ENCODE data around the gene MPRIP. TPM values are rescaled to one million over a fixed set of nuclear protein-coding genes. Genes with fewer than 3 reads are reported as not detected.

Gene MPRIP
- total RNA-seq, 1 experiment from 2014 or later: 132 TPM

- Mint-ChIP-seq H3K4me1 (peaks cover 10 to 28% of the 10 kb centered on the region in 2 experiments), H3K27ac (peak overlapping the region in 1 of 3 experiments; percentile 88; a peak in 1 of 7 replicates)
- H3K4me2 ChIP-seq (ENCODE audit: insufficient read depth, insufficient read length, low read length): no peak overlapping the region
Measured at GRCh38 chr17:17141279-17141678, 99.0 kb downstream of the MPRIP start.

More at GRCh38 chr17:17141279-17141678, 99.0 kb downstream of the MPRIP start:
- Histone ChIP-seq H3K56ac (ENCODE audit: insufficient read length, low read depth, low read length) (no peak overlapping the region), H3K23ac (ENCODE audit: insufficient read length, low read depth, low read length) (no peak overlapping the region), H4K5ac (ENCODE audit: insufficient read length, low read depth, low read length) (no peak overlapping the region), H3K9me3 (ENCODE audit: control insufficient read depth, low read depth, low read length) (no peaks in the 10 kb centered on the region), H4K8ac (replicated peaks; ENCODE audit: insufficient read length, low read depth, low read length) (no peak overlapping the region), H4K91ac (ENCODE audit: insufficient read length, low read depth, low read length) (no peak overlapping the region), H2AK5ac (ENCODE audit: insufficient read length, low read length) (no peak overlapping the region), H2BK120ac (ENCODE audit: low read depth, low read length, poor library complexity, severe bottlenecking) (no peak overlapping the region), H3K9ac (ENCODE audit: extremely low read depth, insufficient read length, low read length) (no peak overlapping the region), H3K4ac (ENCODE audit: low read depth, low read length) (no peak overlapping the region), H3K27me3 (ENCODE audit: insufficient read depth, low read length) (no peaks in the 10 kb centered on the region), H3K79me1 (ENCODE audit: insufficient read depth, low read depth, low read length, poor library complexity, severe bottlenecking) (no peaks in the 10 kb centered on the region), H3K27ac (ENCODE audit: insufficient read length, low read depth, low read length) (no peak overlapping the region), H4K20me1 (ENCODE audit: control insufficient read depth, insufficient read depth, insufficient read length) (no peaks in the 10 kb centered on the region), H3T11ph (ENCODE audit: low read length) (no peak overlapping the region), H2BK20ac (ENCODE audit: low read depth, low read length, poor library complexity, severe bottlenecking) (no peak overlapping the region), H3K18ac (ENCODE audit: insufficient read length, low read depth, low read length) (no peak overlapping the region), H2BK5ac (ENCODE audit: insufficient read length, low read length) (no peak overlapping the region), H3K14ac (ENCODE audit: insufficient read depth, low read length) (no peak overlapping the region), H2AFZ (ENCODE audit: low read length) (no peak overlapping the region), H3K23me2 (ENCODE audit: insufficient read length, low read depth, low read length, poor library complexity, severe bottlenecking) (no peaks in the 10 kb centered on the region), H2BK12ac (ENCODE audit: insufficient read length, low read depth, low read length) (no peak overlapping the region), H2BK15ac (ENCODE audit: low read depth, low read length) (no peak overlapping the region), H3K4me1 (ENCODE audit: insufficient read depth, low read length) (no peaks in the 10 kb centered on the region), H3K79me2 (ENCODE audit: insufficient read depth, low read length) (no peaks in the 10 kb centered on the region)
- WGBS (ENCODE audit: extremely low coverage, insufficient read length, low lambda C conversion rate): no CpG with 5 or more reads among the region's 12 CpGs
- no peak for DNase-seq
- Mint-ChIP-seq H3K4me3 (no peak overlapping the region), H3K9me3 (no peaks in the 10 kb centered on the region), H3K36me3 (ENCODE audit: insufficient read depth in 1 of 3, low read depth in 3 of 3) (peaks cover 11 to 58% (median 50%) of the 10 kb centered on the region in 3 experiments; a peak in 6 of 7 replicates), H3K27me3 (ENCODE audit: low read depth) (no peaks in the 10 kb centered on the region)
- TF ChIP-seq, protein P1, sequence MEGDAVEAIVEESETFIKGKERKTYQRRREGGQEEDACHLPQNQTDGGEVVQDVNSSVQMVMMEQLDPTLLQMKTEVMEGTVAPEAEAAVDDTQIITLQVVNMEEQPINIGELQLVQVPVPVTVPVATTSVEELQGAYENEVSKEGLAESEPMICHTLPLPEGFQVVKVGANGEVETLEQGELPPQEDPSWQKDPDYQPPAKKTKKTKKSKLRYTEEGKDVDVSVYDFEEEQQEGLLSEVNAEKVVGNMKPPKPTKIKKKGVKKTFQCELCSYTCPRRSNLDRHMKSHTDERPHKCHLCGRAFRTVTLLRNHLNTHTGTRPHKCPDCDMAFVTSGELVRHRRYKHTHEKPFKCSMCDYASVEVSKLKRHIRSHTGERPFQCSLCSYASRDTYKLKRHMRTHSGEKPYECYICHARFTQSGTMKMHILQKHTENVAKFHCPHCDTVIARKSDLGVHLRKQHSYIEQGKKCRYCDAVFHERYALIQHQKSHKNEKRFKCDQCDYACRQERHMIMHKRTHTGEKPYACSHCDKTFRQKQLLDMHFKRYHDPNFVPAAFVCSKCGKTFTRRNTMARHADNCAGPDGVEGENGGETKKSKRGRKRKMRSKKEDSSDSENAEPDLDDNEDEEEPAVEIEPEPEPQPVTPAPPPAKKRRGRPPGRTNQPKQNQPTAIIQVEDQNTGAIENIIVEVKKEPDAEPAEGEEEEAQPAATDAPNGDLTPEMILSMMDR (conservative IDR thresholded peaks at IDR 0.05): no peak

All from H9 (cell line).